K562 (cell line): Measurements from ENCODE around the gene TAS2R5. TPM values are rescaled to one million over a fixed set of nuclear protein-coding genes. Genes with fewer than 3 reads are reported as not detected.

Source experiments
- ATAC-seq: fragments of 200-7000 bp; cut with Tn5 transposase; 3 replicates; pipeline ENCODE4 v1.9.1; 2020; ENCODE audit warnings: moderate library complexity
- BruUV-seq: library from RNA; stranded (reverse); fragments of 400-500 nt; replicated peaks from 2 replicates; lab custom pipeline; 2021; lab: Mats Ljungman, UMichigan
- CTCF ChIA-PET: fragments of 300-600 bp; formaldehyde crosslinking; extraction: SDS; loops from one replicate; lab custom pipeline; 2021; ENCODE audit warnings: low intra/inter-chr PET ratio; lab: Yijun Ruan, JAX
- POLR2A ChIA-PET: fragments of 300-600, 350-650 bp; sonication (Branson Sonifier 250); formaldehyde crosslinking; extraction: SDS; loops from one replicate; lab custom pipeline; 2021; ENCODE audit warnings: antibody characterized with exemption, inconsistent platforms; lab: Yijun Ruan, JAX
- DNase-seq, 4 experiments: peaks; one replicate each; pipeline versions ENCODE4 v3.0.0 to v3.0.0-alpha.2; 2011 to 2018; ENCODE audit warnings: low spot score in 3 of 4, mixed read lengths in 3 of 4; ENCODE audit errors: extremely low read depth in 1 of 4
- FAIRE-seq: peaks from 2 replicates; lab custom pipeline; 2011; peaks lifted over from hg19 to GRCh38; lab: Jason Lieb, UNC
- H2AFZ ChIP-seq: 2 replicates; pipeline ENCODE4 v1.6.0; 2011; ENCODE audit warnings: low read depth, low read length, control low read depth, inconsistent platforms
- H3K27ac ChIP-seq: fragments of 200-600 bp; 3 replicates; pipeline ENCODE4 v1.8.0; 2011; ENCODE audit warnings: low read depth, mild to moderate bottlenecking, control low read depth, inconsistent platforms, low read length, moderate library complexity, mixed read lengths; ENCODE audit errors: extremely low read depth
- H3K27me3 ChIP-seq, 2 experiments: fragments of 300-600 bp in 1 of 2; 2 replicates in 1 of 2; 3 replicates in 1 of 2; pipeline versions ENCODE4 v1.6.0 to v1.8.0; 2011; ENCODE audit warnings: inconsistent platforms in 2 of 2, low read length in 2 of 2, mild to moderate bottlenecking in 1 of 2, mixed read lengths in 1 of 2, moderate library complexity in 1 of 2; ENCODE audit not compliant: control insufficient read depth in 2 of 2, insufficient read depth in 2 of 2
- H3K36me3 ChIP-seq: fragments of 300-600 bp; 3 replicates; pipeline ENCODE4 v1.8.0; 2011; ENCODE audit warnings: mild to moderate bottlenecking, low read length, inconsistent platforms; ENCODE audit not compliant: control insufficient read depth, insufficient read depth
- H3K4me1 ChIP-seq, 2 experiments: fragments of 200-600 bp in 1 of 2; replicated peaks in 1 of 2; 2 replicates in 1 of 2; 3 replicates in 1 of 2; pipeline versions ENCODE4 v1.5.1 to v1.8.0; 2011; ENCODE audit warnings: inconsistent platforms in 2 of 2, low read length in 2 of 2, mild to moderate bottlenecking in 1 of 2, mixed read lengths in 1 of 2, moderate library complexity in 1 of 2; ENCODE audit not compliant: control insufficient read depth in 2 of 2, insufficient read depth in 2 of 2
- H3K4me2 ChIP-seq: 2 replicates; pipeline ENCODE4 v1.6.1; 2011; ENCODE audit warnings: low read length, control low read depth, inconsistent platforms, mixed read lengths; ENCODE audit not compliant: insufficient read depth
- H3K4me3 ChIP-seq: fragments of 200-600 bp; sonication (generic), shearing (Covaris generic); 2 replicates; pipeline ENCODE4 v1.5.1; 2016; ENCODE audit warnings: control low read depth, inconsistent platforms
- H3K79me2 ChIP-seq: fragments of 200-600 bp; 3 replicates; pipeline ENCODE4 v1.8.0; 2011; ENCODE audit warnings: low read length, inconsistent platforms; ENCODE audit not compliant: control insufficient read depth, insufficient read depth
- H3K9ac ChIP-seq, 2 experiments: 2 replicates each; pipeline versions ENCODE4 v1.6.0 to v1.6.1; 2011; ENCODE audit warnings: low read depth in 2 of 2, low read length in 2 of 2, control low read depth in 1 of 2, inconsistent platforms in 1 of 2, mild to moderate bottlenecking in 1 of 2, mixed read lengths in 1 of 2; ENCODE audit not compliant: insufficient read depth in 1 of 2
- H3K9me1 ChIP-seq: one replicate; pipeline ENCODE4 v1.6.0; 2011; ENCODE audit warnings: inconsistent platforms, mild to moderate bottlenecking, low read length, moderate library complexity; ENCODE audit not compliant: control insufficient read depth, insufficient read depth
- H3K9me3 ChIP-seq: replicated peaks from 2 replicates; pipeline ENCODE4 v1.5.1; 2011; ENCODE audit warnings: low read depth, low read length, inconsistent platforms; ENCODE audit not compliant: control insufficient read depth, insufficient read depth
- H4K20me1 ChIP-seq: replicated peaks from 2 replicates; pipeline ENCODE4 v1.6.1; 2011; ENCODE audit warnings: low read length, inconsistent platforms, mixed read lengths; ENCODE audit not compliant: control insufficient read depth, insufficient read depth
- ARID3B ChIP-seq: fragments of 250-450 bp; sonication (Bioruptor Pico); IDR thresholded peaks from 2 replicates; pipeline ENCODE4 v1.4.0; 2020; ENCODE audit warnings: borderline replicate concordance
- BRD9 ChIP-seq: fragments of 450-650 bp; IDR thresholded peaks from 2 replicates; pipeline ENCODE4 v1.6.1; 2018; ENCODE audit warnings: low read depth; ENCODE audit not compliant: partially characterized antibody
- C11orf30 ChIP-seq: fragments of 450-650 bp; IDR thresholded peaks from 2 replicates; pipeline ENCODE4 v1.6.1; 2016; ENCODE audit warnings: low read depth, mild to moderate bottlenecking
- CREB3 ChIP-seq: fragments of 450-650 bp; conservative IDR thresholded peaks from 2 replicates; pipeline ENCODE4 v1.6.1; 2016; ENCODE audit warnings: missing genetic modification characterization, low read depth, mild to moderate bottlenecking, missing compliant biosample characterization, moderate library complexity
- CSDE1 ChIP-seq, 2 experiments: fragments of 450-650 bp; IDR thresholded peaks; 2 replicates each; pipeline ENCODE4 v1.6.1; 2016; ENCODE audit warnings: mild to moderate bottlenecking in 1 of 2
- DDX20 ChIP-seq: fragments of 450-650 bp; IDR thresholded peaks from 2 replicates; pipeline ENCODE4 v1.6.1; 2016; ENCODE audit warnings: missing genetic modification characterization, low read depth, mild to moderate bottlenecking, missing compliant biosample characterization, moderate library complexity
- ELF2 ChIP-seq: fragments of 250-450 bp; sonication (Bioruptor Pico); IDR thresholded peaks from 2 replicates; pipeline ENCODE4 v1.5.0; 2021; ENCODE audit warnings: mild to moderate bottlenecking
- HDAC3 ChIP-seq: fragments of 450-650 bp; IDR thresholded peaks from 2 replicates; pipeline ENCODE4 v1.6.1; 2018; ENCODE audit warnings: borderline replicate concordance, mild to moderate bottlenecking, moderate library complexity; ENCODE audit not compliant: partially characterized antibody
- HLTF ChIP-seq: fragments of 450-650 bp; IDR thresholded peaks from 2 replicates; pipeline ENCODE4 v1.6.1; 2016
- ILF3 ChIP-seq: fragments of 450-650 bp; IDR thresholded peaks from 2 replicates; pipeline ENCODE4 v1.6.1; 2018; ENCODE audit warnings: antibody characterized with exemption, mild to moderate bottlenecking, moderate library complexity, borderline replicate concordance
- MAFG ChIP-seq: fragments of 450-650 bp; conservative IDR thresholded peaks from 2 replicates; pipeline ENCODE4 v1.6.1; 2016; ENCODE audit warnings: missing genetic modification characterization, missing compliant biosample characterization
- MAX ChIP-seq: sonication (generic); formaldehyde crosslinking; IDR thresholded peaks from 2 replicates; pipeline ENCODE4 v1.9.0; 2022; ENCODE audit warnings: mild to moderate bottlenecking, missing genetic modification reagents
- NCOA1 ChIP-seq: fragments of 450-650 bp; IDR thresholded peaks from 2 replicates; pipeline ENCODE4 v1.6.1; 2016; ENCODE audit warnings: low read depth
- PYGO2 ChIP-seq: fragments of 450-650 bp; IDR thresholded peaks from 2 replicates; pipeline ENCODE4 v1.6.1; 2016; ENCODE audit warnings: mild to moderate bottlenecking, missing genetic modification characterization, moderate library complexity, missing compliant biosample characterization
- TAF15 ChIP-seq: fragments of 200-400 bp; formaldehyde crosslinking; IDR thresholded peaks from 2 replicates; pipeline ENCODE4 v1.6.1; 2017; ENCODE audit warnings: mild to moderate bottlenecking, low read depth, low read length, moderate library complexity
- TCF3 ChIP-seq: sonication (generic); formaldehyde crosslinking; IDR thresholded peaks from 2 replicates; pipeline ENCODE4 v1.4.0; 2020; ENCODE audit warnings: mild to moderate bottlenecking, missing genetic modification reagents
- ZNF184 ChIP-seq: sonication (generic); formaldehyde crosslinking; IDR thresholded peaks from 2 replicates; pipeline ENCODE4 v1.5.0; 2020; ENCODE audit warnings: missing genetic modification reagents
- ZNF316 ChIP-seq: fragments of 450-650 bp; IDR thresholded peaks from 2 replicates; pipeline ENCODE4 v1.6.1; 2016
- ZNF655 ChIP-seq: fragments of 250-450 bp; sonication (Bioruptor Pico); IDR thresholded peaks from 2 replicates; pipeline ENCODE4 v1.5.0; 2021
- WGBS: fragments of 100-300 bp; shearing (Covaris generic); methylation state at CpG from one replicate; pipeline ENCODE4 v1.1.6; 2016; ENCODE audit warnings: low coverage, mixed read lengths; ENCODE audit not compliant: insufficient coverage; ENCODE audit errors: missing lambda C conversion rate; 5-methylcytosine and 5-hydroxymethylcytosine counted together
- in situ Hi-C: fragments of 300-500 bp; cut with MboI; formaldehyde crosslinking; loops from 4 replicates; pipeline ENCODE4 v1.15.0; 2018; ENCODE audit warnings: inconsistent platforms, mixed read lengths
- intact Hi-C: fragments of 100-400 bp; cut with micrococcal nuclease; formaldehyde crosslinking; loops from 2 replicates; pipeline ENCODE4 v1.14.2; 2022
- polyA plus RNA-seq, 8 experiments: library from polyadenylated mRNA; depleted of rRNA in 4 of 8; stranded (reverse) in 5 of 8; unstranded in 3 of 8; fragments of >200 nt; fragmentation: Nextera tagmentation in 2 of 8; fragmentation: Illumina TruSeq in 1 of 8; extraction: Ambion mirVana in 2 of 8; extraction: Trizol in 1 of 8; gene quantifications; 2 replicates each; pipeline versions ENCODE4 v1.2.1 to v1.2.3, GENCODE V29; 2011 to 2014; ENCODE audit warnings: inconsistent platforms in 1 of 8, missing spikeins in 1 of 8
- total RNA-seq, 7 experiments: library from RNA; depleted of rRNA in 6 of 7; stranded (reverse); fragments of >200 nt in 6 of 7; fragmentation: Illumina TruSeq in 2 of 7; extraction: Trizol in 2 of 7; gene quantifications; 2 replicates each; pipeline versions ENCODE4 v1.2.1 to v1.2.3, GENCODE V29; 2011 to 2021; ENCODE audit warnings: low replicate concordance in 1 of 7

Gene TAS2R5
- total and polyA plus RNA-seq, 9 of the 15 experiments (the other 6 are each of a cell fraction or from before 2014, with no cell fraction given): 0.35 to 4.5 (median 1.4) TPM

GRCh38 chr7:141840708-141841107 is 50.7 kb downstream of the TAS2R5 start:
- Histone ChIP-seq H3K27me3 (no peaks in the 10 kb centered on the region), H3K9me1 (no peaks in the 10 kb centered on the region), H3K9me3 (no peaks in the 10 kb centered on the region), H2AFZ (no peak overlapping the region), H3K4me2 (no peak overlapping the region), H3K4me3 (no peak overlapping the region), H3K79me2 (no peaks in the 10 kb centered on the region), H3K9ac (no peak overlapping the region), H3K4me1 (peaks cover 0 to 8% of the 10 kb centered on the region in 2 experiments; a peak in 3 of 5 replicates), H3K27ac (no peak overlapping the region), H3K36me3 (no peaks in the 10 kb centered on the region), H4K20me1 (no peaks in the 10 kb centered on the region)
- no peak for DNase-seq
- WGBS: 9% methylated on average over 5 of the region's 5 CpGs
- BruUV-seq: no TSS peak
- ChIA-PET POLR2A (no interaction called here), CTCF (no interaction called here)
- no peak for ATAC-seq
- TF ChIP-seq CSDE1 (IDR thresholded peaks at IDR 0.05): no peak
- TF ChIP-seq MAFG (tag): 0 out of 2 replicates have a peak, but pooled peaks have one; percentile 14
- TF ChIP-seq PYGO2 (tag): no peak
- TF ChIP-seq HLTF: no peak
- no peak for TF ChIP-seq ZNF184
- TF ChIP-seq MAX (CRISPR knock-in tag): no peak
- peak; percentile 45 for TF ChIP-seq C11orf30
- TF ChIP-seq BRD9: no peak
- TF ChIP-seq TCF3 (CRISPR knock-in tag): no peak
- peak; percentile 59 for TF ChIP-seq ZNF316
- TF ChIP-seq ZNF655 (CRISPR knock-in tag): no peak
- no peak for TF ChIP-seq TAF15
- no peak for TF ChIP-seq DDX20 (tag)
- TF ChIP-seq ILF3: no peak
- TF ChIP-seq HDAC3: no peak
- TF ChIP-seq CREB3 (tag): no peak
- TF ChIP-seq ARID3B (CRISPR knock-in tag): no peak
- TF ChIP-seq ELF2 (CRISPR knock-in tag): no peak
- no peak for TF ChIP-seq NCOA1
- in situ Hi-C loops (no loop called here), intact Hi-C loops (no loop called here)
- FAIRE-seq: no peak
